ENCODE measurements around the gene UFSP1.

GRCh38 chr7:100900978-100901377 lies 11.5 kb upstream of the UFSP1 start:
- TF ChIP-seq CTCF (IDR thresholded peaks at IDR 0.05; ENCODE audit: insufficient read depth, low read length, poor library complexity, severe bottlenecking) (no peak), EZH2phosphoT487 (conservative IDR thresholded peaks at IDR 0.05; ENCODE audit: low read length) (no peak)

Measured in SU-DHL-6 (cell line).